Neural progenitor cell (in vitro differentiated cells): Measurements from ENCODE around the gene C1QB. TPM values are rescaled to one million over a fixed set of nuclear protein-coding genes. Genes with fewer than 3 reads are reported as not detected.

Experiments used
- DNase-seq: peaks from one replicate; pipeline ENCODE4 v3.0.0-alpha.2; 2016; ENCODE audit warnings: low spot score
- H2AFZ ChIP-seq: fragments of 200-600 bp; sonication (generic); replicated peaks from 2 replicates; pipeline ENCODE4 v1.6.1; 2016; ENCODE audit warnings: antibody characterized with exemption
- H3F3A ChIP-seq: fragments of 200-600 bp; sonication (generic); 2 replicates; pipeline ENCODE4 v1.6.1; 2016; ENCODE audit warnings: antibody characterized with exemption, low read depth
- H3K27ac ChIP-seq: fragments of 200-600 bp; sonication (generic); 2 replicates; pipeline ENCODE4 v1.5.1; 2016; ENCODE audit warnings: mild to moderate bottlenecking
- H3K27me3 ChIP-seq: fragments of 200-600 bp; sonication (generic); 2 replicates; pipeline ENCODE4 v1.6.1; 2016; ENCODE audit warnings: mild to moderate bottlenecking, moderate library complexity
- H3K36me3 ChIP-seq: fragments of 200-600 bp; sonication (generic); 2 replicates; pipeline ENCODE4 v1.5.1; 2016
- H3K4me1 ChIP-seq: fragments of 200-600 bp; sonication (generic); 2 replicates; pipeline ENCODE4 v1.6.1; 2016; ENCODE audit warnings: mixed run types
- H3K4me2 ChIP-seq: fragments of 200-600 bp; sonication (generic); 2 replicates; pipeline ENCODE4 v1.6.1; 2016
- H3K4me3 ChIP-seq: fragments of 200-600 bp; sonication (generic); 2 replicates; pipeline ENCODE4 v1.5.1; 2016
- H3K79me2 ChIP-seq: fragments of 200-600 bp; sonication (generic); 2 replicates; pipeline ENCODE4 v1.6.1; 2016; ENCODE audit warnings: low read depth
- H3K9ac ChIP-seq: fragments of 200-600 bp; sonication (generic); 2 replicates; pipeline ENCODE4 v1.6.1; 2016
- H3K9me3 ChIP-seq: fragments of 200-600 bp; sonication (generic); 2 replicates; pipeline ENCODE4 v1.5.1; 2016; ENCODE audit warnings: low read depth
- H4K20me1 ChIP-seq: fragments of 200-600 bp; sonication (generic); 2 replicates; pipeline ENCODE4 v1.6.1; 2016; ENCODE audit warnings: low read depth
- H3K27ac Mint-ChIP-seq: 3 replicates; pipeline ENCODE4 v1.8.0; 2021; ENCODE audit warnings: mixed read lengths
- H3K27me3 Mint-ChIP-seq: 2 replicates; pipeline ENCODE4 v1.8.0; 2022; ENCODE audit warnings: low read depth, mild to moderate bottlenecking, inconsistent platforms, moderate library complexity, mixed read lengths; ENCODE audit not compliant: insufficient read depth
- H3K36me3 Mint-ChIP-seq: 3 replicates; pipeline ENCODE4 v1.8.0; 2021; ENCODE audit warnings: mixed read lengths
- H3K4me1 Mint-ChIP-seq: 3 replicates; pipeline ENCODE4 v1.8.0; 2021; ENCODE audit warnings: mixed read lengths
- H3K4me3 Mint-ChIP-seq: 3 replicates; pipeline ENCODE4 v1.8.0; 2021; ENCODE audit warnings: mild to moderate bottlenecking, moderate library complexity, mixed read lengths
- H3K9me3 Mint-ChIP-seq: 3 replicates; pipeline ENCODE4 v1.8.0; 2020; ENCODE audit warnings: mixed read lengths
- EZH2 ChIP-seq: fragments of 200-600 bp; sonication (generic); IDR thresholded peaks from 2 replicates; pipeline ENCODE4 v1.6.1; 2017; ENCODE audit warnings: antibody characterized with exemption, mild to moderate bottlenecking, moderate library complexity
- EZH2phosphoT487 ChIP-seq: fragments of 200-600 bp; sonication (generic); IDR thresholded peaks from 2 replicates; pipeline ENCODE4 v1.6.1; 2017; ENCODE audit warnings: antibody characterized with exemption
- total RNA-seq: library from RNA; depleted of rRNA; stranded (reverse); fragments of >200 nt; gene quantifications from 2 replicates; pipeline ENCODE4 v1.2.3, GENCODE V29; 2015; ENCODE audit warnings: low replicate concordance
- TF ChIP-seq, protein P1 (sequence below): fragments of 200-600 bp; sonication (generic); IDR thresholded peaks from 2 replicates; pipeline ENCODE4 v1.5.1; 2017; ENCODE audit warnings: antibody characterized with exemption, mild to moderate bottlenecking

Gene C1QB
- total RNA-seq, 1 donor from 2014 or later = not detected

DNA sequence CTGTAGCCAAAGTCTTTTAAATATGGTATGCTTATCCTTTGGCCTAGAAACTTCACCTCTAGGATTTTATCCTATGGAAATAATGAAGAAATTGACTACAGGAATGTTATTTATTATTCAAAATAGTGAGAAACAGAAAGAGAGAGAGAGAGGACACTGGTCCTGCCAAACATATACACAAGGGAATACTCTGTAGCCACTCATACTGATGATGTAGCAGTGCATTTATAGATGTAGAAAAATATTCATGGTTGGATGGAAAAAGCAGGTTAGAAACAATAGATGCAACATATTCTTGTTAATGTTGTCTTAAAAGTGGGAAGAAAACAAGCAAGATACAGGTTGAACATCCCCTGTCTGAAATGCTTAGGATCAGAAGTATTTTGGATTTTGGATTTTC is 35.4 kb downstream of the C1QB start:
- H3K9me3 ChIP-seq = no peaks in the 10 kb centered on the region
- no peak overlapping the region for H2AFZ ChIP-seq
- H3K9ac ChIP-seq = no peak overlapping the region
- no peaks in the 10 kb centered on the region for H3K27me3 ChIP-seq
- no peaks in the 10 kb centered on the region for H3K79me2 ChIP-seq
- H3F3A ChIP-seq = peaks cover 5% of the 10 kb centered on the region
- no peaks in the 10 kb centered on the region for H3K36me3 ChIP-seq
- no peaks in the 10 kb centered on the region for H4K20me1 ChIP-seq
- DNase-seq = no peak
- H3K4me2 ChIP-seq = no peak overlapping the region
- H3K27ac Mint-ChIP-seq = no peak overlapping the region
- H3K4me1 Mint-ChIP-seq = peaks cover 55% of the 10 kb centered on the region
- H3K4me1 ChIP-seq = peaks cover 39% of the 10 kb centered on the region
- H3K9me3 Mint-ChIP-seq = no peaks in the 10 kb centered on the region
- H3K4me3 ChIP-seq = no peak overlapping the region
- TF ChIP-seq EZH2phosphoT487 = no peak
- TF ChIP-seq, protein P1, sequence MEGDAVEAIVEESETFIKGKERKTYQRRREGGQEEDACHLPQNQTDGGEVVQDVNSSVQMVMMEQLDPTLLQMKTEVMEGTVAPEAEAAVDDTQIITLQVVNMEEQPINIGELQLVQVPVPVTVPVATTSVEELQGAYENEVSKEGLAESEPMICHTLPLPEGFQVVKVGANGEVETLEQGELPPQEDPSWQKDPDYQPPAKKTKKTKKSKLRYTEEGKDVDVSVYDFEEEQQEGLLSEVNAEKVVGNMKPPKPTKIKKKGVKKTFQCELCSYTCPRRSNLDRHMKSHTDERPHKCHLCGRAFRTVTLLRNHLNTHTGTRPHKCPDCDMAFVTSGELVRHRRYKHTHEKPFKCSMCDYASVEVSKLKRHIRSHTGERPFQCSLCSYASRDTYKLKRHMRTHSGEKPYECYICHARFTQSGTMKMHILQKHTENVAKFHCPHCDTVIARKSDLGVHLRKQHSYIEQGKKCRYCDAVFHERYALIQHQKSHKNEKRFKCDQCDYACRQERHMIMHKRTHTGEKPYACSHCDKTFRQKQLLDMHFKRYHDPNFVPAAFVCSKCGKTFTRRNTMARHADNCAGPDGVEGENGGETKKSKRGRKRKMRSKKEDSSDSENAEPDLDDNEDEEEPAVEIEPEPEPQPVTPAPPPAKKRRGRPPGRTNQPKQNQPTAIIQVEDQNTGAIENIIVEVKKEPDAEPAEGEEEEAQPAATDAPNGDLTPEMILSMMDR = no peak
- no peak for TF ChIP-seq EZH2
- H3K27me3 Mint-ChIP-seq = peaks cover 15% of the 10 kb centered on the region
- H3K27ac ChIP-seq = no peak overlapping the region
- no peak overlapping the region for H3K4me3 Mint-ChIP-seq
- H3K36me3 Mint-ChIP-seq = no peaks in the 10 kb centered on the region

DNA sequence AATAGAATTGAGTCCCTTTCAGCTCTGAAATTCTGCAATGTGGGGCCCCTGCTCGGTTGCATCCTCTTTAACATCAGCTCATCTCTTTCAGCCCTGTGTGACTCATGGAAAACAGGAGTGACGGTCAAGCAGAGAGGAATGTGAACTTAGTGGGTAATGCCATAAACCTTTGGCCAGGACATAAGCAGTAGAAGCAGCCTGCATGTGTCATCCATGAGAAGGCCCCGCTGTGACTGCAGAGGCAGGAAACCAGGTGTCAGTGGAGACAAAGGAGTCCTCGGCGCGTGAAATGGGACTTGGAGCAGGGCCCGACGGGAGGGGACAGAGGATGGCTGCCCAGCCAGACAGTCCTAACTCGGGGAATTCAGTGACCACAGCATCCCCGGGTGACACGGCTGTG is 36.5 kb downstream of the C1QB start:
- Histone ChIP-seq H3K36me3 (no peaks in the 10 kb centered on the region), H3F3A (peaks cover 5% of the 10 kb centered on the region), H3K4me2 (peak overlapping the region; percentile 54), H4K20me1 (no peaks in the 10 kb centered on the region), H3K27ac (no peak overlapping the region), H3K4me1 (peaks cover 38% of the 10 kb centered on the region), H3K27me3 (no peaks in the 10 kb centered on the region), H2AFZ (no peak overlapping the region), H3K9me3 (no peaks in the 10 kb centered on the region), H3K9ac (no peak overlapping the region), H3K4me3 (no peak overlapping the region), H3K79me2 (no peaks in the 10 kb centered on the region)
- Mint-ChIP-seq H3K36me3 (no peaks in the 10 kb centered on the region), H3K9me3 (no peaks in the 10 kb centered on the region), H3K4me3 (no peak overlapping the region), H3K4me1 (peaks cover 48% of the 10 kb centered on the region), H3K27ac (peak overlapping the region; percentile 50), H3K27me3 (peaks cover 8% of the 10 kb centered on the region)
- DNase-seq = peak; percentile 88
- TF ChIP-seq EZH2phosphoT487 (no peak), EZH2 (no peak)
- TF ChIP-seq, protein P1 = no peak

DNA sequence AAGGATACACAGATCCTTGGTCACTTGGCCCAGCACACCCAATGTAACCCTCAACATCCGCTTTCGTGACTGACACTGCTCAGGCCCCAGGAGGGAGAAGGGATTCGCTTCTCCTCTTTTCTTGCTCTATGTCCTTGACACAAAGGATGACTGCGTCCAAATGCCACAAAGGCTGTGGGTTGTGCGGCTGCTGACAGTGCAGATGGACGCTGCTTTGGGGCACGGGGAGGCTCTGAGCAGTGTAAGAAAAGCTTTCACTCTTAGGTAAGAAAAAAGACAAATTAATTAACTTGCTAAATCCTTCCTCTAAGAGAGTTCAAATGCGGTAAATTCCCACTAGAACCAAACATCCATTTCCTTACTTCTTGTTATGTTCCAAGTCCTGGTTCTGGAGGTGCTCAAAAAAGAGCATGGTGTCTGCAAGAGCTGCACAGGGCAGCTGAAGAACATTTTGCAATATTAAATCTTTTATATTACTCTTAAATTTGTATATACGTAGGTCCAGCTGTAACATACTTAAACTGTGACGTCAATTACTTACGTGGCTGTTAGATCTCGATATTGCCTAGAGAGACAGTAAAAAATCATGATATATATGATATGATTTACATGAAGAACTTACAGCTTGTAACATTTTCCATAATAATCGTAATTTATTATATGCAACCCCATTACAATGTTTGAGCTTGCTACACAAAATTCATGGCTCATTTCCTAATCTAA is 38.2 kb downstream of the C1QB start:
- Histone ChIP-seq H4K20me1 (no peaks in the 10 kb centered on the region), H3F3A (peaks cover 5% of the 10 kb centered on the region), H3K79me2 (no peaks in the 10 kb centered on the region), H2AFZ (no peak overlapping the region), H3K27me3 (no peaks in the 10 kb centered on the region), H3K27ac (no peak overlapping the region), H3K9me3 (no peaks in the 10 kb centered on the region), H3K9ac (no peak overlapping the region), H3K4me1 (peaks cover 21% of the 10 kb centered on the region), H3K4me2 (peak overlapping the region; percentile 14), H3K36me3 (no peaks in the 10 kb centered on the region), H3K4me3 (no peak overlapping the region)
- H3K4me1 Mint-ChIP-seq = peaks cover 32% of the 10 kb centered on the region
- no peaks in the 10 kb centered on the region for H3K9me3 Mint-ChIP-seq
- H3K27me3 Mint-ChIP-seq = peaks cover 7% of the 10 kb centered on the region
- no peak overlapping the region for H3K4me3 Mint-ChIP-seq
- TF ChIP-seq EZH2 = no peak
- TF ChIP-seq, protein P1 = no peak
- no peak for TF ChIP-seq EZH2phosphoT487
- peak; percentile 47 for DNase-seq
- peak overlapping the region; percentile 82 for H3K27ac Mint-ChIP-seq
- no peaks in the 10 kb centered on the region for H3K36me3 Mint-ChIP-seq
